GM12878 (cell line): Measurements from ENCODE around the gene CPS1. TPM values are rescaled to one million over a fixed set of nuclear protein-coding genes. Genes with fewer than 3 reads are reported as not detected.

ENCODE experiments used
- polyA plus RNA-seq, 11 experiments: library from polyadenylated mRNA; depleted of rRNA in 4 of 11; unstranded in 6 of 11; stranded (reverse) in 5 of 11; fragments of >200 nt; fragmentation: Nextera tagmentation in 4 of 11; fragmentation: Illumina TruSeq in 1 of 11; extraction: Ambion mirVana in 4 of 11; extraction: Trizol in 1 of 11; gene quantifications; 1 replicate in 1 of 11; 2 replicates in 10 of 11; pipeline versions ENCODE4 v1.2.1 to v1.2.3, GENCODE V29; 2011 to 2016; ENCODE audit warnings: inconsistent platforms in 2 of 11, missing spikeins in 2 of 11, low read depth in 1 of 11
- total RNA-seq, 4 experiments: library from RNA; depleted of rRNA in 3 of 4; stranded (reverse); fragments of >200 nt in 3 of 4; fragmentation: Illumina TruSeq in 1 of 4; extraction: Trizol in 1 of 4; gene quantifications; 2 replicates each; pipeline versions ENCODE4 v1.2.1 to v1.2.3, GENCODE V29; 2013 to 2021
- TF ChIP-seq, protein P1 (sequence below): fragments of 450-650 bp; IDR thresholded peaks from 2 replicates; pipeline ENCODE4 v1.6.1; 2016; ENCODE audit warnings: mild to moderate bottlenecking, moderate library complexity, borderline replicate concordance
- TF ChIP-seq, protein P2 (sequence below): fragments of 450-650 bp; IDR thresholded peaks from 2 replicates; pipeline ENCODE4 v1.6.1; 2016; ENCODE audit warnings: mild to moderate bottlenecking
- TF ChIP-seq, protein P3 (sequence below): IDR thresholded peaks from 2 replicates; pipeline ENCODE4 v1.6.1; 2011; ENCODE audit warnings: borderline replicate concordance, low read depth, mild to moderate bottlenecking, moderate library complexity, low read length; ENCODE audit not compliant: insufficient read depth, poor library complexity, severe bottlenecking
- TF ChIP-seq, protein P4 (sequence below): IDR thresholded peaks from 2 replicates; pipeline ENCODE4 v1.6.1; 2012; ENCODE audit warnings: low read depth, low read length, improper control_type of control experiment

The CPS1 gene
- total and polyA plus RNA-seq, 10 of the 15 experiments (the other 5 are each of a cell fraction or from before 2014, with no cell fraction given) = 0.20 to 4.6 (median 0.55) TPM

DNA sequence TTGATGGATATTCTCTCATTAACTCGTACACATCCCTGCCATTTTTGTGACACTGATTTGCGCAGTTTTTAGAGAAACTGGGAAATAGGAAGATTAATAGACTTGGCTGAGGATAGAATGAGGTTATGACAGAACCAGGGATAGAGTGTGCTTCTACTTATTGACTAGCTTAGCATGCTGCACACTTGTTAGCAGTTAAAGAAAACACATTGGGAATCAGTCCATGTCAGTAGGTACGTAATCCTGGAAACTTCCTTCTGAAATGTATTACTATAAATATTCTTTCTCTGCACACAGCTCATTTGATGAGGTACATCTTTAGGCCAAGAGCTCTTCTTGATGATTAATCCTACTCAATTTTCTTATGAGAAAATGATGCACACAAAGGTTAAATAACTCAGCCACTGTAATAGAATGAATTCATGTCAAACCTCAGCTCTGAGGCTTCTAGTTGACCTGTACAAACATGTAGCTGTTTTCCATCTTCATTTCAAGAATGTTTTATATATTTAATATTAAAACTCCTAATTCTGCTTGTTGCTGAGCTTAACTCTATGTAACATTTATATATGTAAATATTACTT lies 12.3 kb upstream of the CPS1 start (continued):
- TF ChIP-seq, protein P1, sequence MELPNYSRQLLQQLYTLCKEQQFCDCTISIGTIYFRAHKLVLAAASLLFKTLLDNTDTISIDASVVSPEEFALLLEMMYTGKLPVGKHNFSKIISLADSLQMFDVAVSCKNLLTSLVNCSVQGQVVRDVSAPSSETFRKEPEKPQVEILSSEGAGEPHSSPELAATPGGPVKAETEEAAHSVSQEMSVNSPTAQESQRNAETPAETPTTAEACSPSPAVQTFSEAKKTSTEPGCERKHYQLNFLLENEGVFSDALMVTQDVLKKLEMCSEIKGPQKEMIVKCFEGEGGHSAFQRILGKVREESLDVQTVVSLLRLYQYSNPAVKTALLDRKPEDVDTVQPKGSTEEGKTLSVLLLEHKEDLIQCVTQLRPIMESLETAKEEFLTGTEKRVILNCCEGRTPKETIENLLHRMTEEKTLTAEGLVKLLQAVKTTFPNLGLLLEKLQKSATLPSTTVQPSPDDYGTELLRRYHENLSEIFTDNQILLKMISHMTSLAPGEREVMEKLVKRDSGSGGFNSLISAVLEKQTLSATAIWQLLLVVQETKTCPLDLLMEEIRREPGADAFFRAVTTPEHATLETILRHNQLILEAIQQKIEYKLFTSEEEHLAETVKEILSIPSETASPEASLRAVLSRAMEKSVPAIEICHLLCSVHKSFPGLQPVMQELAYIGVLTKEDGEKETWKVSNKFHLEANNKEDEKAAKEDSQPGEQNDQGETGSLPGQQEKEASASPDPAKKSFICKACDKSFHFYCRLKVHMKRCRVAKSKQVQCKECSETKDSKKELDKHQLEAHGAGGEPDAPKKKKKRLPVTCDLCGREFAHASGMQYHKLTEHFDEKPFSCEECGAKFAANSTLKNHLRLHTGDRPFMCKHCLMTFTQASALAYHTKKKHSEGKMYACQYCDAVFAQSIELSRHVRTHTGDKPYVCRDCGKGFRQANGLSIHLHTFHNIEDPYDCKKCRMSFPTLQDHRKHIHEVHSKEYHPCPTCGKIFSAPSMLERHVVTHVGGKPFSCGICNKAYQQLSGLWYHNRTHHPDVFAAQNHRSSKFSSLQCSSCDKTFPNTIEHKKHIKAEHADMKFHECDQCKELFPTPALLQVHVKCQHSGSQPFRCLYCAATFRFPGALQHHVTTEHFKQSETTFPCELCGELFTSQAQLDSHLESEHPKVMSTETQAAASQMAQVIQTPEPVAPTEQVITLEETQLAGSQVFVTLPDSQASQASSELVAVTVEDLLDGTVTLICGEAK = no peak
- TF ChIP-seq, protein P2, sequence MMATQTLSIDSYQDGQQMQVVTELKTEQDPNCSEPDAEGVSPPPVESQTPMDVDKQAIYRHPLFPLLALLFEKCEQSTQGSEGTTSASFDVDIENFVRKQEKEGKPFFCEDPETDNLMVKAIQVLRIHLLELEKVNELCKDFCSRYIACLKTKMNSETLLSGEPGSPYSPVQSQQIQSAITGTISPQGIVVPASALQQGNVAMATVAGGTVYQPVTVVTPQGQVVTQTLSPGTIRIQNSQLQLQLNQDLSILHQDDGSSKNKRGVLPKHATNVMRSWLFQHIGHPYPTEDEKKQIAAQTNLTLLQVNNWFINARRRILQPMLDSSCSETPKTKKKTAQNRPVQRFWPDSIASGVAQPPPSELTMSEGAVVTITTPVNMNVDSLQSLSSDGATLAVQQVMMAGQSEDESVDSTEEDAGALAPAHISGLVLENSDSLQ = no peak
- TF ChIP-seq, protein P3, sequence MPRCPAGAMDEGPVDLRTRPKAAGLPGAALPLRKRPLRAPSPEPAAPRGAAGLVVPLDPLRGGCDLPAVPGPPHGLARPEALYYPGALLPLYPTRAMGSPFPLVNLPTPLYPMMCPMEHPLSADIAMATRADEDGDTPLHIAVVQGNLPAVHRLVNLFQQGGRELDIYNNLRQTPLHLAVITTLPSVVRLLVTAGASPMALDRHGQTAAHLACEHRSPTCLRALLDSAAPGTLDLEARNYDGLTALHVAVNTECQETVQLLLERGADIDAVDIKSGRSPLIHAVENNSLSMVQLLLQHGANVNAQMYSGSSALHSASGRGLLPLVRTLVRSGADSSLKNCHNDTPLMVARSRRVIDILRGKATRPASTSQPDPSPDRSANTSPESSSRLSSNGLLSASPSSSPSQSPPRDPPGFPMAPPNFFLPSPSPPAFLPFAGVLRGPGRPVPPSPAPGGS = no peak
- TF ChIP-seq, protein P4, sequence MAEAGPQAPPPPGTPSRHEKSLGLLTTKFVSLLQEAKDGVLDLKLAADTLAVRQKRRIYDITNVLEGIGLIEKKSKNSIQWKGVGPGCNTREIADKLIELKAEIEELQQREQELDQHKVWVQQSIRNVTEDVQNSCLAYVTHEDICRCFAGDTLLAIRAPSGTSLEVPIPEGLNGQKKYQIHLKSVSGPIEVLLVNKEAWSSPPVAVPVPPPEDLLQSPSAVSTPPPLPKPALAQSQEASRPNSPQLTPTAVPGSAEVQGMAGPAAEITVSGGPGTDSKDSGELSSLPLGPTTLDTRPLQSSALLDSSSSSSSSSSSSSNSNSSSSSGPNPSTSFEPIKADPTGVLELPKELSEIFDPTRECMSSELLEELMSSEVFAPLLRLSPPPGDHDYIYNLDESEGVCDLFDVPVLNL = no peak
